IPS-20b (cell line): ENCODE data around the gene BMERB1.
"Not testable (repeated sequence)": the region's sequence is repeated elsewhere in the genome, so short reads cannot be mapped to it uniquely, and the experiment has no call there.

Experiments
- H3K27ac ChIP-seq: one replicate; pipeline ENCODE4 v1.5.1; 2013; ENCODE audit warnings: low read length
- H3K27me3 ChIP-seq: 2 replicates; pipeline ENCODE4 v1.6.1; 2013; ENCODE audit warnings: mild to moderate bottlenecking, low read length, inconsistent platforms; ENCODE audit not compliant: insufficient read depth
- H3K36me3 ChIP-seq: 2 replicates; pipeline ENCODE4 v1.6.1; 2013; ENCODE audit warnings: low read depth, mild to moderate bottlenecking, inconsistent platforms, low read length, moderate library complexity; ENCODE audit not compliant: insufficient read depth
- H3K4me1 ChIP-seq: 2 replicates; pipeline ENCODE4 v1.6.1; 2013; ENCODE audit warnings: mild to moderate bottlenecking, control low read depth, inconsistent platforms, low read length, moderate library complexity; ENCODE audit not compliant: insufficient read depth
- H3K4me3 ChIP-seq: 2 replicates; pipeline ENCODE4 v1.5.1; 2013; ENCODE audit warnings: mild to moderate bottlenecking, low read length, inconsistent platforms
- H3K9ac ChIP-seq: 2 replicates; pipeline ENCODE4 v1.6.1; 2013; ENCODE audit warnings: low read depth, mild to moderate bottlenecking, inconsistent platforms, low read length, moderate library complexity
- H3K9me3 ChIP-seq: 2 replicates; pipeline ENCODE4 v1.6.1; 2013; ENCODE audit warnings: mild to moderate bottlenecking, low read depth, low read length, inconsistent platforms; ENCODE audit not compliant: insufficient read depth

Gene BMERB1

DNA sequence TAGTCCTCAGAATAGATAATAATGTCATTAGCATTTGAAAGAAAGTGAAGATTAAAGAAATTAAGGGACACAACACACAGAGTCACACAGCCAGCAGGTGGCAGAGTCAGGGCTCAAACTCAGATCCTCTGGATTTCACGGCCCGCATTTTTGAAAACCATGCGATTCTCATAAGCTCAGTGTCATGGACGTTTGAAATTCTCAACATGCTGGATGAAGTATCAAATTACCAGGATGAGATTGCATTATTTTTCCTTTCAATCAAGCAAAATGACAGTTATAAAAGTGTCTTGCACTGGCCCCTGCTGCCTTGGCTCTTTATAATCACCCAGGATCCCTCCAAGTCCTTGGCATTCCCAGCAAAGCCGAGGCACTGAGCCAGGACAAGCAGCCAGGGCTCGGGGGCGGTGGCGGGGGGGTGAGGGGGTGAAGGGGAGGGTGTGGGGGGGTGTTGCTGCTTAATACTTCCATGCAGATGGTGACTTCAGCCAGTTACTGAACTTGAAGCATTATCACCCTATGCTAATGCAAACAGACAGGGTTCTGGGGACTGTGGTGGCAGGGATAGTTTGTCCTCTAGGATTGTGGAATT lies 6.6 kb upstream of the BMERB1 start:
- H3K27ac ChIP-seq, result no peak overlapping the region

DNA sequence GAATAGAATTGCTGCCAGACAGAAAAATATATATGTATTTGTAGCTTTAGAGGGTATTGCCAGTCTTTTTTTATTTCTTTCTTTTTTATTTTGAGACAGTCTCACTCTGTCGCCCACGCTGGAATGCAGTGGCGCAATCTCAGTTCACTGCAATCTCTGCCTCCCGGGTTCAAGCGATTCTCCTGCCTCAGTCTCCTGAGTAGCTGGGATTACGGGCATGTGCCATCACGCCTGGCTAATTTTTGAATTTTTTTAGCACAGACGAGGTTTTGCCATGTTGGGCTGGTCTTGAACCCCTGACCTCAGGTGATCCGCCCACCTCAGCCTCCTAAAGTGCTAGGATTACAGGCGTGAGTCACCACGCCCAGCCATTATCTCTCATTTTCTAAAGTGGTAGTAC lies 3.5 kb upstream of the BMERB1 start:
- not testable (repeated sequence) for H3K36me3 ChIP-seq, H3K27ac ChIP-seq, H3K4me1 ChIP-seq, H3K9ac ChIP-seq, H3K4me3 ChIP-seq, H3K9me3 ChIP-seq
- H3K27me3 ChIP-seq, result peaks cover 12% of the 10 kb centered on the region

More for the DNA sequence above, 6.6 kb upstream of the BMERB1 start:
- H3K36me3 ChIP-seq, result no peaks in the 10 kb centered on the region
- no peaks in the 10 kb centered on the region for H3K27me3 ChIP-seq
- no peak overlapping the region for H3K4me3 ChIP-seq
- no peaks in the 10 kb centered on the region for H3K4me1 ChIP-seq
- H3K9me3 ChIP-seq, result no peaks in the 10 kb centered on the region
- H3K9ac ChIP-seq, result no peak overlapping the region

DNA sequence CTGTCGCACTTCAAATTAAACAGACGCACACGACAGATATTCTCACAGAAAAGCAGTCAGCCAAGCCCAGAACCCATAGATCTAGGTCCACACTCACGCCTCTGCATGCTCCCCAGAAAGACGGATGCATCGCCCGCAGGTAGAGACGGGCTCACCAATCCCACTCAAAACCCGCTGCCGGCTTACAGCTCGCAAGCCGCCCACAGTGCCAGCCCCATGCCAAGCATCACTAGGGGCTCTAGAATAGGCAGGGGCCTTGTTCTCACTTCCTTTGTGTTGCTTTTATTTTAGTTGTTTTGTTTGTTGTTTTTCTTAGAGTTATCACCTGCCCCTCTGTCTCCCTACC lies 336 bp upstream of the BMERB1 start:
- H3K4me1 ChIP-seq, result no peaks in the 10 kb centered on the region
- H3K4me3 ChIP-seq, result peak overlapping the region; percentile 87; the same call in 1 of the 2 replicates
- peaks cover 16% of the 10 kb centered on the region for H3K27me3 ChIP-seq
- no peaks in the 10 kb centered on the region for H3K36me3 ChIP-seq
- no peak overlapping the region for H3K27ac ChIP-seq
- H3K9me3 ChIP-seq, result no peaks in the 10 kb centered on the region
- H3K9ac ChIP-seq, result peak overlapping the region; percentile 53; the same call in 1 of the 2 replicates

DNA sequence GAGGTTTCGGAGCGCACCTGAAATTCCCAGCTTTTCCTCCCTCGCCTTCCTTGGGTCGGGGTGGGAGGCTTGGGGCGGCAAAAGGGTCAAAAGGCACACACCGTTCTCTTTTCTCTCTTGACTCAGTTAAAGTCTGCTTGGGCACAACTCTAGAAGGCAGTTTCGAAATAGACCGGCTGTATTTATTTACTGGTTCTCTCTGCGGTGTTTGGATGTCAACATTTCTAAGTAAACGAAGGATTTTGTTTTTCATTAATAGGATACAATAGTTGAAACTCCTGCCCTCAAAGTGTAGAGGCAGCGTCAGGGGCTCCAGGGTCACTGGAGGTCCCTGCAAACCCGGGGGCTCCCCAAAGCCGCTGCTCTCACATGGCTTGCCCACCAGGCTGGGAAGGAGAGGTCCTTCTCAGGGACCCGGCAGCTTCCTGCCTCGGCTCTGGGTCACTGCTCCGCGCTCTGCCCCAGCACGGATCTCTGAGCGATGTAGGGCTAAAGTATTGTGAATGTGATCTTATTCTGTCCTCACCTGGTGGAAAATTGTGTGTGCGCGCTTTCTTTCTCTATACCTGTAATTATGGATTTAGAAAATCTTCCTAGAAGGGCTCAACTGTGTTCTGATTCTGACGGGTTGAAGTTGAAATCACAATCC lies 952 bp downstream of the BMERB1 start:
- no peaks in the 10 kb centered on the region for H3K4me1 ChIP-seq
- no peaks in the 10 kb centered on the region for H3K36me3 ChIP-seq
- no peak overlapping the region for H3K27ac ChIP-seq
- peak overlapping the region; percentile 87 for H3K4me3 ChIP-seq
- H3K27me3 ChIP-seq, result peaks cover 16% of the 10 kb centered on the region
- no peaks in the 10 kb centered on the region for H3K9me3 ChIP-seq
- peak overlapping the region; percentile 72; the same call in 1 of the 2 replicates for H3K9ac ChIP-seq

GRCh38 chr16:15439102-15439501 lies 4.7 kb downstream of the BMERB1 start:
- Histone ChIP-seq H3K4me1 (no peaks in the 10 kb centered on the region), H3K9ac (no peak overlapping the region), H3K4me3 (no peak overlapping the region), H3K27ac (no peak overlapping the region), H3K9me3 (no peaks in the 10 kb centered on the region), H3K36me3 (no peaks in the 10 kb centered on the region), H3K27me3 (peaks cover 16% of the 10 kb centered on the region)

- no peak overlapping the region for H3K4me3 ChIP-seq
- no peak overlapping the region for H3K27ac ChIP-seq
- no peak overlapping the region for H3K9ac ChIP-seq
Measured at GRCh38 chr16:15439521-15439920, 5.1 kb downstream of the BMERB1 start.

DNA sequence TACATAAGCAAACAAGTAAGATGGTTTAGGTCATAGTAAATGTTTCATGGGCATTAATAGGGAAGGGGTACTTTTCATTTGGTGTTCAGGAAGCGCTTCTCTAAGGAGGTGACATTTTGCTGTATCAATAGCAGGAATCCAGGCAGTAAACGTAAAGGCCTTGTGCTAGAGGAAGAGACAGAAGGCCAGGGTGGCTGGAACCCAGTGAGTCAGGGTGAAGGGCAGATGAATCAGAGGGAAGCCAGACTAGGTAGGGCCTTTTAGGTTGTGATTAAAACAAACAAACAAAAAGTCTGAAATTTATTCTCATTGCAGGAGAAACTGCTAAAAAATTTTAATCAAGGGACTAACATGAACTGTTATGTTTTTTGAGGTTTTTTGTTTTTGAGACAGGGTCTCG lies 6.5 kb downstream of the BMERB1 start:
- H3K9ac ChIP-seq, result no peak overlapping the region

More at GRCh38 chr16:15439521-15439920, 5.1 kb downstream of the BMERB1 start:
- Histone ChIP-seq H3K4me1 (no peaks in the 10 kb centered on the region), H3K27me3 (peaks cover 16% of the 10 kb centered on the region), H3K36me3 (no peaks in the 10 kb centered on the region), H3K9me3 (no peaks in the 10 kb centered on the region)

GRCh38 chr16:15442140-15442539 lies 7.8 kb downstream of the BMERB1 start:
- H3K9me3 ChIP-seq, H3K4me1 ChIP-seq: not testable (repeated sequence)

More for the DNA sequence above, 6.5 kb downstream of the BMERB1 start:
- H3K27ac ChIP-seq, result no peak overlapping the region
- H3K4me3 ChIP-seq, result no peak overlapping the region
- no peaks in the 10 kb centered on the region for H3K4me1 ChIP-seq
- no peaks in the 10 kb centered on the region for H3K9me3 ChIP-seq
- H3K36me3 ChIP-seq, result no peaks in the 10 kb centered on the region
- peaks cover 5% of the 10 kb centered on the region for H3K27me3 ChIP-seq

DNA sequence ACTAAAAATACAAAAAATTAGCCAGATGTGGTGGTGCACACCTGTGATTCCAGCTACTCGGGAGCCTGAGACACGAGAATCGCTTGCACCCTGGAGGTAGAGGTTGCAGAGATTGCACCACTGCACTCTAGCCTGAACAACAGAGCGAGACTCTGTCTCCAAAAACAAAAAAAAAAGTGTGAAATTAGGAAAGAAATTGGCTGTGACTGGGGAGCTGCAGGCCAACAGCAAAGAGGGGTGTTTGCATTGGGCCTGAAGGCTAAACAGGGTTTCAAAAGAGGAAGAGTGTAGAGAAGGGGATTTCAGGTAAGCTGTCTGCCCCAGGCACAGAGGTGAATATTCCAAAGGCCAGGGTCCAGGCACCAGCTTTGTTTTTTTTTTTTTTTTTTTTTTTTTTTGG lies 9.4 kb downstream of the BMERB1 start:
- Histone ChIP-seq H3K9me3 (no peaks in the 10 kb centered on the region), H3K27ac (no peak overlapping the region), H3K4me3 (no peak overlapping the region), H3K36me3 (no peaks in the 10 kb centered on the region), H3K9ac (no peak overlapping the region), H3K4me1 (no peaks in the 10 kb centered on the region), H3K27me3 (no peaks in the 10 kb centered on the region)

More at GRCh38 chr16:15442140-15442539, 7.8 kb downstream of the BMERB1 start:
- not testable (repeated sequence) for H3K27me3 ChIP-seq, H3K36me3 ChIP-seq, H3K27ac ChIP-seq, H3K9ac ChIP-seq, H3K4me3 ChIP-seq

DNA sequence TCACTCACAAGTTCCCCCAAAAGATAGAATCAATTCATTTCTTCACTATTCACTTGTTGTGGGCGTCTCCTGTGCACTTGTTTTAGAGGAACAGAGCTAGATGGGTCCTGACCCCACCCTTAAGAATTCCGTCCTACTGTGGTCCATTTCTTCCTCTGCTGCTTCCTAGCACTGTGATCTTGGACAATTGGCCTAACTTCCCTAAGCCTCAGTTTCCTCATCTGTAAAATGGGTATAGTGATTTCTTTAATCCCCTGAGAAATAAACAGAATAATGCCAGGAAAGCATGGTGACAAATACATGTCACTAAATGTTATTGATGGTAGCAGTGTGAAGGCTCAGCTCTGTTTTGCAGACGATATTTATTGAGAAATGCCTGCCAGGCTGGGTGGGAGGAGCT lies 9.9 kb downstream of the BMERB1 start:
- H3K36me3 ChIP-seq, result no peaks in the 10 kb centered on the region
- no peak overlapping the region for H3K27ac ChIP-seq
- no peaks in the 10 kb centered on the region for H3K4me1 ChIP-seq
- H3K9me3 ChIP-seq, result no peaks in the 10 kb centered on the region
- H3K27me3 ChIP-seq, result no peaks in the 10 kb centered on the region
- H3K4me3 ChIP-seq, result no peak overlapping the region
- no peak overlapping the region for H3K9ac ChIP-seq

GRCh38 chr16:15445450-15445849 lies 11.1 kb downstream of the BMERB1 start:
- Histone ChIP-seq H3K27ac (no peak overlapping the region), H3K36me3 (no peaks in the 10 kb centered on the region), H3K9ac (no peak overlapping the region), H3K4me1 (no peaks in the 10 kb centered on the region), H3K4me3 (no peak overlapping the region), H3K9me3 (no peaks in the 10 kb centered on the region), H3K27me3 (no peaks in the 10 kb centered on the region)

DNA sequence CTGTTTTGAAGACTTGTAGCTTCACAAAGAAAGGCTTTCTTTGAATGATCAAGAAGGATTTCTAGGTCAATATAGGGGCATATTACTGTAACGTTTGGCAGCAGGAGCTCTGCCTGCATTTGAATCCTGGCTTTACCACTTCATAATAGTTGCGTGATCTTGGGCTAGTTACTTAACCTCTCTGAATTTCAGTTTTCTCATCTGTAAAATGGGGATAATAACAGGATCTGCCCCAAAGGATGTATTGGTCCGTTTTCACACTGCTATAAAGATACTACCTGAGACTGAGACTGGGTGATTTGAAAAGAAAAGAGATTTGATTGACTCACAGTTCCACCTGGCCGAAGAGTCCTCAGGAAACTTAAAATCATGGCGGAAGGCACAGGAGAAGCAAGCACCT lies 12.5 kb downstream of the BMERB1 start:
- Histone ChIP-seq H3K9me3 (no peaks in the 10 kb centered on the region), H3K9ac (no peak overlapping the region), H3K27ac (no peak overlapping the region), H3K27me3 (no peaks in the 10 kb centered on the region), H3K36me3 (no peaks in the 10 kb centered on the region), H3K4me3 (no peak overlapping the region), H3K4me1 (no peaks in the 10 kb centered on the region)
